Stomach smooth muscle (tissue), 2 donors: ENCODE results near the gene MVB12B.

Experiments
- H3K27ac ChIP-seq: one replicate; pipeline ENCODE4 v1.7.0; 2013; ENCODE audit warnings: mild to moderate bottlenecking, low read length, inconsistent platforms
- H3K27me3 ChIP-seq, 2 donors: one replicate each; pipeline ENCODE4 v1.7.0; 2013; ENCODE audit warnings: low read length in 2 of 2; ENCODE audit not compliant: insufficient read depth in 2 of 2, control insufficient read depth in 1 of 2
- H3K36me3 ChIP-seq, 2 donors: one replicate each; pipeline ENCODE4 v1.7.0; 2013; ENCODE audit warnings: low read length in 2 of 2; ENCODE audit not compliant: control insufficient read depth in 2 of 2, insufficient read depth in 2 of 2
- H3K4me1 ChIP-seq: one replicate; pipeline ENCODE4 v1.7.0; 2013; ENCODE audit warnings: low read length; ENCODE audit not compliant: control insufficient read depth, insufficient read depth
- H3K4me3 ChIP-seq, 2 donors: one replicate each; pipeline ENCODE4 v1.7.0; 2013; ENCODE audit warnings: low read length in 2 of 2
- H3K9ac ChIP-seq, 2 donors: one replicate each; pipeline ENCODE4 v1.7.0; 2013; ENCODE audit warnings: low read length in 2 of 2, mild to moderate bottlenecking in 1 of 2
- H3K9me3 ChIP-seq, 2 donors: one replicate each; pipeline ENCODE4 v1.7.0; 2013; ENCODE audit warnings: low read length in 2 of 2; ENCODE audit not compliant: control insufficient read depth in 2 of 2
- donor health status: healthy.
- donor health status: Pancreatic carcinoma.

The MVB12B gene

DNA sequence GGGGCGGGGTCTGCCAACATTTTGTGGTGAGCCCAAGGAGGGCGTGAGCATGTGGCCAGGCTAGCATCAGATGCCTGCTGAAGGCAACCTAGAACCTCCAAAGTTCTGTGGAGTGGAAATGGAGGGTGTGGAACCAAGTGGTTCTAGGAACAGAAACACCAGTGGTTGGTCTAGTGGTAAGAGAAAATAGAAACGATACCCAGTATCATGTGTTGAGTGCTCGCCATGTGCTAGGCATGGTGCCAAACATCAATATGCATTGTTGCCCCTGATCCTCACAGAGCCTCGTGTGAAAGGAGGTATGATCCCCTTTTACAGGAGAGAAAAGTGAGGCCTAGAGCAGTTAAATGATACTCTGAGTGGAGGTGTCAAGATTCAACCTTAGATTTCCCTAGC lies 31.5 kb upstream of the MVB12B start:
- H3K9ac ChIP-seq: no peak overlapping the region
- peaks cover 0 to 4% of the 10 kb centered on the region in 2 donors for H3K27me3 ChIP-seq
- H3K4me1 ChIP-seq: no peaks in the 10 kb centered on the region
- no peak overlapping the region for H3K4me3 ChIP-seq
- no peaks in the 10 kb centered on the region for H3K9me3 ChIP-seq
- H3K36me3 ChIP-seq: no peaks in the 10 kb centered on the region
- no peak overlapping the region for H3K27ac ChIP-seq

DNA sequence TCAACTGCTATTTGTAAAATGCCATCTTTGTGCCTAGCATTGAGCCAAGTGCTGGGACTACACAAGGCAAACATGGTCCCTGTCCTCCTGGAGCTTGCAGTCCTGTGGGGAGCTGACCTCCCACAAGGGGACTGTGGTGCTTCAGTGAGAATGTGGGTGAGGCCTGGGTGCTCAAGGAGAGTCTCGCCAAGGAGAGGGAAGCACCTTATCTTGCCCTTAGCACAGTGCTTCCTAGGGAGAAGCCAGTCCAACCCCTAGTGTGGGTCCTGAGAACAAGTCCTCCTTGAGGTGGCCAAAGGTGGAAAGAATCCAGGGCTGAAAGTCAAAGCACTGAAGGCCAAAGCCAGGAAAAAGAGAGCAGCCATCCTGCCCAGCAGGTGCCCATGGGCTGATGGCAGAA lies 31.1 kb upstream of the MVB12B start:
- Histone ChIP-seq H3K9me3 (no peaks in the 10 kb centered on the region), H3K27ac (no peak overlapping the region), H3K27me3 (peaks cover 0 to 4% of the 10 kb centered on the region in 2 donors), H3K4me3 (no peak overlapping the region), H3K4me1 (no peaks in the 10 kb centered on the region), H3K9ac (no peak overlapping the region), H3K36me3 (no peaks in the 10 kb centered on the region)

DNA sequence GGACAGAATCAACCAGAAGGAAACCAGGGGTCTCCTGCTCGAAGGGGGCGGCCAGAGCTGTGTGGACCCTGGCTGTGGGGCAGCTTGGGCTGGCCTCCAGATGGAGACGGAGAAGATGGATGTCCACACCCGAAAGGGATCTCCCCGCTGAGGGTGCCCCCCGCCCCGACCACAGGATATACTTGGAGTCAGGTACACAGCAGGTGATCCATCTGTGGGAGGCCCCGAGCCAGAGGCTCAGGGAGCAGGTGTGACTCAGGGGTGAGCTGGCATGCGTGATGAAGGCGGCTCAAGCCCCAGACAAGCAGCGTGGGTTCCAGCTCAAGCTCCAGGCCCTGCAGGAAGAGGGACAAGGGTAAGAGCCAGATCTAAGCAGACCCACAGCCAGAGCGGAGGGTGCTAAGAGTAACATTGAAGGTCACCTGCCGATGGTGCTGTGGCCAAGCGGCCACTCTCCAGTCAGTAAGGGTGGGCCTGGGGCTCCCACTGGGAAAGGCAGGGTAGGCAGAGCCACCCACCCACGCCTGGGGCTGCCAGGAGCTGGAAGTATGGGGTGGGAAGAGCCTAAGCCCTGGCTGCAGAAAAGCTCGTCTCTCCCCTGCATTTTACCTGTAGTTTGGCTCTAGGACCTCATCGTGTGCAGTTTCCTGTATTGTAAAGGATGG lies 30.6 kb upstream of the MVB12B start:
- no peaks in the 10 kb centered on the region for H3K4me1 ChIP-seq
- no peak overlapping the region for H3K9ac ChIP-seq
- no peak overlapping the region for H3K27ac ChIP-seq
- no peaks in the 10 kb centered on the region for H3K9me3 ChIP-seq
- peaks cover 0 to 4% of the 10 kb centered on the region in 2 donors for H3K27me3 ChIP-seq
- no peaks in the 10 kb centered on the region for H3K36me3 ChIP-seq
- no peak overlapping the region for H3K4me3 ChIP-seq

DNA sequence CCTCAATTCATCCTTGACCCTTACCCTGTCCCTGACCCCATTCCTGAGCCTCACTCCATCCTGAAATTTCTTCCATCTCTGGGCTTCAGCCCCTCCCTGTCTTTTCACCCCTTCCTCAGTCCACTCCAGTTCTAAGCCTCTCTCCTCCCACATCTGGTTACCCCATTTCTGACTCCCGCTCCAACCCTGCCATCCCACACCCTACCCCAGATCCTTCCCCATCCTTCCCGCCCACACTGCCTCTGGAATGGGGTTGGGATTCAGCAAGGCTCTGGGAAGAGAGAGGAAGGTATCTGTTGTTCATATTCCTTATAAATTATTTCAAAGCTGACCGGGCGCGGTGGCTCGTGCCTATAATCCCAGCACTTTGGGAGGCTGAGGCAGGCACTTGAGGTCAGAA lies 29.9 kb upstream of the MVB12B start:
- Histone ChIP-seq H3K4me1 (no peaks in the 10 kb centered on the region), H3K36me3 (no peaks in the 10 kb centered on the region)

DNA sequence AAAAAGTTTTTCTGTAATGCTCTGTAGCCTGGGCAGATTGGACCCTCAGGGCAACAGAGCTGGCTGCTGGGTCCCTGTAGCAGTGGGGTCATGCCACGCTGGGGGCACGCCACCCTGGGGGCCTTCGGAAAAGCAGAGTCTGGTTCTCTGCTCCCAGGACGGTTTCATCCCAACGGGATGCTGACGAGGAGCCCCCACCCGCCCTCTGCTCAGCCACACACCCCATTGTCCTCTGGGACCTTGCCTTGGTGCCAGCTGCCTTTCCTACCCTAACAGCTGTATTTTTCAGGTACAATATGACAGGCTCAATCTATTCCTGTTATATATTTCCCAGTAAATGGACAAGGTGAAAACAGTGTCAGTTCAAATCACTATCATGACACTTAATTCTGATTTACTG lies 29.0 kb upstream of the MVB12B start:
- Histone ChIP-seq H3K4me1 (no peaks in the 10 kb centered on the region), H3K36me3 (no peaks in the 10 kb centered on the region), H3K4me3 (no peak overlapping the region), H3K9me3 (no peaks in the 10 kb centered on the region), H3K9ac (no peak overlapping the region), H3K27ac (no peak overlapping the region), H3K27me3 (peaks cover 0 to 4% of the 10 kb centered on the region in 2 donors)

More for the DNA sequence above, 29.9 kb upstream of the MVB12B start:
- H3K4me3 ChIP-seq: no peak overlapping the region
- H3K27ac ChIP-seq: no peak overlapping the region
- peaks cover 0 to 4% of the 10 kb centered on the region in 2 donors for H3K27me3 ChIP-seq
- H3K9me3 ChIP-seq: no peaks in the 10 kb centered on the region
- no peak overlapping the region for H3K9ac ChIP-seq

DNA sequence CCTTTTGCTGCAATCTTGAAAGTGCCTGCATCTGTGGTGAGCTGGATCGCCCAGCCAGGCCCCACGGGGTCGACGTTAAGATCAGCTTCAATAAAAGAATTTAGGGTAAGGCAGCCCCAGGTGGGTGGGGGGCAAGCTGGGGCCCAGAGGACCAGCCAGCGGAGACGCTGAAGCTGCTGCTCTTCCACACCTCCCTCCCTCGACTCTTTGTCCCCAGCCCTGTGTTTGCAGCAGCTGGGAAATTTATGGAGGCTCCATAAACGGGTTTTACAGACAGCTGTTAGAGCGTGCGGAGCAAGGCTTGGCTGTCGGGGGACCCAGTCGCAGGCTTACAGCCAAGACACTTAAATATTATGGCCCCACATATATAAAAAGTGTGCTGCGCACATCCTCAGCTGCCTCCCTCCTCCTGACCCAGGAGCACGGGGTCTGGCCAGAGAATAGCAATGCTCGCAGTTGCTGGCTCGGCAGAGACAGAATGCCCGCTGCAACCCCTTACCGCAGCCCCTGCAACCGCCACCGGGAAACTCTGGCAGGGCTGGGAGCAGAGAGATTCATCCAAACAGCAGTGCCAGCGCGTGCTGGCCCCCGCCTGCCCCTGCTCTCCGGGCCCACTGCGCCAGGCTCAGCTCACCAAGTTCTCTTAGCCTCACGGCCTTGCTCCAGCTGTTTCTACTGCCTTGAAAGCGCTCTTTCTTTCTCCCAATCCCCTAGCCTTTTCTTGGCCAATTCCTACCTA lies 28.4 kb upstream of the MVB12B start:
- Histone ChIP-seq H3K27me3 (peaks cover 0 to 2% of the 10 kb centered on the region in 2 donors), H3K27ac (no peak overlapping the region), H3K4me1 (no peaks in the 10 kb centered on the region), H3K36me3 (no peaks in the 10 kb centered on the region), H3K9me3 (no peaks in the 10 kb centered on the region), H3K4me3 (no peak overlapping the region), H3K9ac (no peak overlapping the region)

DNA sequence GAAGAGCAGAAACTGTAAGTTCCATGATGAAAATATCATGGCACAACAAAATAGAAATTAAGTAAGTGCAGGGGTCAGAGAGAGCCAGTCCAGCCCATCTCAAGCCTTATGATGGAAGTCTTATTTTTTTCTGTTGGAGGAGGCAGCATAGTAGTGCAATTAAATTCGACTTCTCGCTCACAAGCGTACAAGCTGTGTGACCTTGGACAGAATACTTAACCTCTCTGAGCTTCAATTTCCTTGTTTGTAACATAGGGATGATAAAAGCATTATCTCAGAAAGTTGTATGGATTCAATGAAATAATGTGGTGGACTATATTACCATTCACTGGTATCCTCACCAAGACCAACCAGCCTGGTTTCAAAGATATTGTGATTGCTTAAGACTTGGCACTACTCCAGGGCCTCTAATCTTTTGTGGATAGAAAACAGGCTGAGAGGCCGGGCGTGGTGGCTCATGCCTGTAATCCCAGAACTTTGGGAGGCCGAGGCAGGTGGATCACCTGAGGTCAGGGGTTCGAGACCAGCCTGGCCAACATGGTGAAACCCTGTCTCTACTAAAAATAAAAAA lies 26.8 kb upstream of the MVB12B start:
- no peak overlapping the region for H3K4me3 ChIP-seq
- H3K4me1 ChIP-seq: no peaks in the 10 kb centered on the region
- no peak overlapping the region for H3K27ac ChIP-seq
- H3K9ac ChIP-seq: no peak overlapping the region
- H3K9me3 ChIP-seq: no peaks in the 10 kb centered on the region
- H3K36me3 ChIP-seq: no peaks in the 10 kb centered on the region
- H3K27me3 ChIP-seq: peaks cover 0 to 2% of the 10 kb centered on the region in 2 donors

DNA sequence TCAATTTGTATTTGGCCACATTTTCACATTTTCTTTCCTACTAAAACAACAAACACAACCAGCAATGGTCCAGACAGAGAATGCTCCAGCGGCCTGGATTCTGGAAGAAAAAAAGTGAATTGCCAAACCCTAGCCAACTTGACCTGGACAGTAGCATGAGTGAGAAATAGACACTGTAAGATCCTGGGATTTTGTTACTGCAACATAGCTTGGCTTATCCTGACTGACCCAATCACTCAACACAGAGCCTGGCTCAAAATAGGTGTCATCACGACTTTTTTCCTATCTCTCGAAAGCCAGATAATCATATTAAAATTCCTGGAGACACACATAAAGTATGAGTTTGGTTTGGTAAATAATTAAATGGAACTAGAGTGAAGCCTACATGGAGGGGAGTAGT lies 25.4 kb upstream of the MVB12B start:
- H3K27me3 ChIP-seq: no peaks in the 10 kb centered on the region
- H3K4me1 ChIP-seq: no peaks in the 10 kb centered on the region
- no peak overlapping the region for H3K9ac ChIP-seq
- H3K9me3 ChIP-seq: no peaks in the 10 kb centered on the region
- H3K36me3 ChIP-seq: no peaks in the 10 kb centered on the region
- no peak overlapping the region for H3K27ac ChIP-seq
- H3K4me3 ChIP-seq: no peak overlapping the region

DNA sequence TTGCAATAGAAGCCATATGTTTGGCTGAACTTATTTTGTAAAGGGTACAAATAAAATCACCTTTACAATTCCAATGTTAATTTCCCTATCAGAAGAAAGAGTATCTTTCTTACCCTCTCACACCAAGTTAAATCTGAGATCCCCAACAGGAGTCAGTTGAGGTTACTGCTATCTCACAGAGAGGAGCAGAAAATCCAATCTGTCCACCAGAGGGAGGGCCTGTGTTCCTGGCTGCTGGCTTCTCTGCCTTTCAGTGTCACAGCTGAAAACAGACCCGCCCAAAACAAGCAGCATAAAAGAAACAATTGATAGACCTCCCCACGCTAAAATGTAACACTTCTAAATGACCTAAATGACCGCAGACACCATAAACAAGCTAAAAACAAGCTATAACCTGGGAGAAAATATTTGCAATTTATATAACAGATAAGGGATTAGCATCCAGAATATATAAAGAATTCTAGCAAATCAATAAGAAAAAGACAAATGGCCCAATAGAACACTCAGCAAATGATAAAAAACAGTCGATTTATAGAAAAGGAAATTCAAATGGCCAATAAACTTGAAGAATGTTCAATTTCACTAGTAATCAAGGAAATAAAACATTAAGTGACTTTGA lies 24.5 kb upstream of the MVB12B start:
- H3K4me1 ChIP-seq: no peaks in the 10 kb centered on the region
- no peaks in the 10 kb centered on the region for H3K9me3 ChIP-seq
- no peak overlapping the region for H3K27ac ChIP-seq
- H3K36me3 ChIP-seq: no peaks in the 10 kb centered on the region
- H3K9ac ChIP-seq: no peak overlapping the region
- no peaks in the 10 kb centered on the region for H3K27me3 ChIP-seq
- H3K4me3 ChIP-seq: no peak overlapping the region

DNA sequence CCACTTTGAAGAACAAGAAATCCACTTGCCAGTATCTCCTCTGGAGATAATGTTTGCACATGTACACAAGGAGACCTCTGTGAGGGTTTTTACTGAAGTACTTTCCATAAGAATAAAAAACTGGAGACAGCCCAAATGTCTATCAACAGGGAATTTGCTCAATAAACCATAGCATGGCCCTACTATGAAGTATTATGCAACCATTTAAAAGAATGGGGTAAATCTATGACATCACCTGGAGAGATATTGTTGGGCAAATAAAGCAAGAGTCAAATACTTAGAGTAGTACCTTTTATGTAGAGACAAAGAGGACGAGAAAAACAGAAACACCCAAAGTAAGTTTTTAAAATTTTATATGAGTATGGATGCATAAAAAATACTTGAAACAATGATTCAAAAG lies 23.9 kb upstream of the MVB12B start:
- H3K4me3 ChIP-seq: no peak overlapping the region
- H3K27ac ChIP-seq: no peak overlapping the region
- no peaks in the 10 kb centered on the region for H3K36me3 ChIP-seq
- no peaks in the 10 kb centered on the region for H3K4me1 ChIP-seq
- H3K9me3 ChIP-seq: no peaks in the 10 kb centered on the region
- no peak overlapping the region for H3K9ac ChIP-seq
- H3K27me3 ChIP-seq: no peaks in the 10 kb centered on the region
